ENCODE measurements around the gene KIF21B.

Gene KIF21B

GRCh38 chr1:201019321-201019977, 4.1 kb downstream of the KIF21B start:
- no peak for DNase-seq (ENCODE audit: low read depth, low spot score)

GRCh38 chr1:201017828-201018163, 5.7 kb downstream of the KIF21B start:
- DNase-seq (ENCODE audit: low read depth, low spot score), result no peak

- no peak for DNase-seq (ENCODE audit: low read depth, low spot score)
Measured at GRCh38 chr1:201016943-201017827, 6.3 kb downstream of the KIF21B start.

GRCh38 chr1:201016211-201016651, 7.3 kb downstream of the KIF21B start:
- no peak for DNase-seq (ENCODE audit: low read depth, low spot score)

GRCh38 chr1:201015551-201016091, 7.9 kb downstream of the KIF21B start:
- DNase-seq (ENCODE audit: low read depth, low spot score), result no peak

- DNase-seq (ENCODE audit: low read depth, low spot score), result no peak
Measured at GRCh38 chr1:201014816-201015200, 8.7 kb downstream of the KIF21B start.

- DNase-seq (ENCODE audit: low read depth, low spot score), result no peak
Measured at GRCh38 chr1:201013991-201014815, 9.3 kb downstream of the KIF21B start.

GRCh38 chr1:201013031-201013485, 10.5 kb downstream of the KIF21B start:
- DNase-seq (ENCODE audit: low read depth, low spot score), result no peak

- no peak for DNase-seq (ENCODE audit: low read depth, low spot score)
Measured at GRCh38 chr1:201011616-201012015, 11.9 kb downstream of the KIF21B start.

GRCh38 chr1:201009962-201010645, 13.4 kb downstream of the KIF21B start:
- no peak for DNase-seq (ENCODE audit: low read depth, low spot score)

- DNase-seq (ENCODE audit: low read depth, low spot score), result no peak
Measured at GRCh38 chr1:201008666-201009360, 14.7 kb downstream of the KIF21B start.

- no peak for DNase-seq (ENCODE audit: low read depth, low spot score)
Measured at GRCh38 chr1:201007481-201007880, 16.0 kb downstream of the KIF21B start.

GRCh38 chr1:201006450-201006849, 17.1 kb downstream of the KIF21B start:
- DNase-seq (ENCODE audit: low read depth, low spot score), result no peak

GRCh38 chr1:201004732-201005131, 18.8 kb downstream of the KIF21B start:
- no peak for DNase-seq (ENCODE audit: low read depth, low spot score)

- no peak for DNase-seq (ENCODE audit: low read depth, low spot score)
Measured at GRCh38 chr1:201004154-201004553, 19.4 kb downstream of the KIF21B start.

- DNase-seq (ENCODE audit: low read depth, low spot score), result no peak
Measured at GRCh38 chr1:201002510-201002909, 21.0 kb downstream of the KIF21B start.

- no peak for DNase-seq (ENCODE audit: low read depth, low spot score)
Measured at GRCh38 chr1:201001962-201002361, 21.6 kb downstream of the KIF21B start.

- DNase-seq (ENCODE audit: low read depth, low spot score), result no peak
Measured at GRCh38 chr1:201000391-201000790, 23.1 kb downstream of the KIF21B start.

GRCh38 chr1:200999667-201000066, 23.8 kb downstream of the KIF21B start:
- DNase-seq (ENCODE audit: low read depth, low spot score), result no peak

- no peak for DNase-seq (ENCODE audit: low read depth, low spot score)
Measured at GRCh38 chr1:200998323-200998722, 25.2 kb downstream of the KIF21B start.
